Neural cell (in vitro differentiated cells): ENCODE results near the gene PAEP. TPM values are rescaled to one million over a fixed set of nuclear protein-coding genes. Genes with fewer than 3 reads are reported as not detected.

Source experiments
- H2AFZ ChIP-seq: fragments of 200-600, 300-800 bp; sonication (generic), shearing (Covaris generic); 2 replicates; pipeline ENCODE4 v1.6.0; 2014; ENCODE audit warnings: low read depth, mild to moderate bottlenecking, antibody characterized with exemption, low read length, moderate library complexity
- H3F3A ChIP-seq: fragments of 200-600 bp; shearing (Covaris generic); 2 replicates; pipeline ENCODE4 v1.6.1; 2016; ENCODE audit warnings: mild to moderate bottlenecking, moderate library complexity, mixed read lengths, antibody characterized with exemption, low read length; ENCODE audit not compliant: insufficient read depth, poor library complexity, severe bottlenecking
- H3K27ac ChIP-seq: fragments of 200-600, 300-800 bp; sonication (generic), shearing (Covaris generic); 2 replicates; pipeline ENCODE4 v1.5.1; 2014; ENCODE audit warnings: mild to moderate bottlenecking, low read length, moderate library complexity
- H3K27me3 ChIP-seq: fragments of 300-800, 200-600 bp; sonication (generic), shearing (Covaris generic); 2 replicates; pipeline ENCODE4 v1.6.0; 2014; ENCODE audit warnings: mild to moderate bottlenecking, low read depth, low read length, moderate library complexity; ENCODE audit not compliant: insufficient read depth
- H3K36me3 ChIP-seq: fragments of 300-800, 200-600 bp; sonication (generic), shearing (Covaris generic); 2 replicates; pipeline ENCODE4 v1.5.1; 2014; ENCODE audit warnings: mild to moderate bottlenecking, antibody characterized with exemption, low read length, moderate library complexity; ENCODE audit not compliant: insufficient read depth
- H3K4me2 ChIP-seq: fragments of 300-800, 200-600 bp; sonication (generic), shearing (Covaris generic); 2 replicates; pipeline ENCODE4 v1.6.0; 2014; ENCODE audit warnings: mild to moderate bottlenecking, low read length
- H3K4me3 ChIP-seq: fragments of 300-800, 200-600 bp; sonication (generic), shearing (Covaris generic); 2 replicates; pipeline ENCODE4 v1.5.1; 2014; ENCODE audit warnings: mild to moderate bottlenecking, low read length, moderate library complexity
- H3K79me2 ChIP-seq: fragments of 200-600 bp; shearing (Covaris generic); replicated peaks from 2 replicates; pipeline ENCODE4 v1.6.0; 2014; ENCODE audit warnings: mild to moderate bottlenecking, low read length, moderate library complexity; ENCODE audit not compliant: insufficient read depth
- H3K9ac ChIP-seq: fragments of 300-800, 200-600 bp; sonication (generic), shearing (Covaris generic); 2 replicates; pipeline ENCODE4 v1.6.1; 2016; ENCODE audit warnings: mild to moderate bottlenecking, low read length, mixed read lengths
- H3K9me2 ChIP-seq: fragments of 200-600 bp; shearing (Covaris generic); 2 replicates; pipeline ENCODE4 v1.6.1; 2016; ENCODE audit warnings: mild to moderate bottlenecking, low read length, mixed read lengths; ENCODE audit not compliant: insufficient read depth
- H3K9me3 ChIP-seq: fragments of 200-600, 300-800 bp; sonication (generic), shearing (Covaris generic); 2 replicates; pipeline ENCODE4 v1.6.1; 2016; ENCODE audit warnings: mild to moderate bottlenecking, mixed run types, low read length, moderate library complexity, mixed read lengths
- H4K20me1 ChIP-seq: fragments of 200-600 bp; shearing (Covaris generic); 2 replicates; pipeline ENCODE4 v1.6.1; 2016; ENCODE audit warnings: mild to moderate bottlenecking, mixed run types; ENCODE audit not compliant: insufficient read depth
- EP300 ChIP-seq: fragments of 450-650 bp; conservative IDR thresholded peaks from 2 replicates; pipeline ENCODE4 v1.6.1; 2014; ENCODE audit warnings: antibody characterized with exemption, mild to moderate bottlenecking, moderate library complexity; ENCODE audit not compliant: poor library complexity, severe bottlenecking
- EZH2 ChIP-seq: fragments of 200-600, 300-800 bp; shearing (Covaris generic), sonication (generic); IDR thresholded peaks from 2 replicates; pipeline ENCODE4 v1.6.1; 2014; ENCODE audit warnings: antibody characterized with exemption, low read length, borderline replicate concordance, mild to moderate bottlenecking; ENCODE audit not compliant: insufficient read depth, poor library complexity, severe bottlenecking
- MXI1 ChIP-seq: fragments of 450-650 bp; conservative IDR thresholded peaks from 2 replicates; pipeline ENCODE4 v1.6.1; 2014; ENCODE audit warnings: antibody characterized with exemption, mild to moderate bottlenecking; ENCODE audit not compliant: poor library complexity, severe bottlenecking
- POLR2AphosphoS5 ChIP-seq: IDR thresholded peaks from 2 replicates; pipeline ENCODE4 v1.6.1; 2012
- RAD21 ChIP-seq: fragments of 450-650 bp; conservative IDR thresholded peaks from 2 replicates; pipeline ENCODE4 v1.6.1; 2014; ENCODE audit warnings: antibody characterized with exemption, mild to moderate bottlenecking, moderate library complexity
- REST ChIP-seq: IDR thresholded peaks from 2 replicates; pipeline ENCODE4 v1.6.1; 2012; ENCODE audit warnings: borderline replicate concordance
- SMC3 ChIP-seq: fragments of 450-650 bp; conservative IDR thresholded peaks from 2 replicates; pipeline ENCODE4 v1.6.1; 2014; ENCODE audit warnings: antibody characterized with exemption, mild to moderate bottlenecking, moderate library complexity; ENCODE audit not compliant: poor library complexity
- TAF1 ChIP-seq: IDR thresholded peaks from 2 replicates; pipeline ENCODE4 v1.6.1; 2012; ENCODE audit warnings: low read depth
- polyA plus RNA-seq: library from polyadenylated mRNA; depleted of rRNA; stranded (reverse); fragments of >200 nt; gene quantifications from 2 replicates; pipeline ENCODE4 v1.2.3, GENCODE V29; 2014
- TF ChIP-seq, protein P1 (sequence below): fragments of 450-650 bp; IDR thresholded peaks from 2 replicates; pipeline ENCODE4 v1.5.1; 2014; ENCODE audit warnings: antibody characterized with exemption, mild to moderate bottlenecking, moderate library complexity; ENCODE audit not compliant: poor library complexity, severe bottlenecking

PAEP gene
- polyA plus RNA-seq, 1 donor from 2014 or later = not detected

- no peak overlapping the region for H3K9ac ChIP-seq
- H3K79me2 ChIP-seq = no peaks in the 10 kb centered on the region
- H3K27me3 ChIP-seq = no peaks in the 10 kb centered on the region
- no peaks in the 10 kb centered on the region for H3K9me2 ChIP-seq
- H3K9me3 ChIP-seq = no peaks in the 10 kb centered on the region
- no peak overlapping the region for H3K4me3 ChIP-seq
- H4K20me1 ChIP-seq = no peaks in the 10 kb centered on the region
- no peaks in the 10 kb centered on the region for H3F3A ChIP-seq
- no peak overlapping the region for H3K27ac ChIP-seq
- TF ChIP-seq SMC3 (no peak), MXI1 (no peak), TAF1 (no peak), RAD21 (no peak)
- TF ChIP-seq, protein P1, sequence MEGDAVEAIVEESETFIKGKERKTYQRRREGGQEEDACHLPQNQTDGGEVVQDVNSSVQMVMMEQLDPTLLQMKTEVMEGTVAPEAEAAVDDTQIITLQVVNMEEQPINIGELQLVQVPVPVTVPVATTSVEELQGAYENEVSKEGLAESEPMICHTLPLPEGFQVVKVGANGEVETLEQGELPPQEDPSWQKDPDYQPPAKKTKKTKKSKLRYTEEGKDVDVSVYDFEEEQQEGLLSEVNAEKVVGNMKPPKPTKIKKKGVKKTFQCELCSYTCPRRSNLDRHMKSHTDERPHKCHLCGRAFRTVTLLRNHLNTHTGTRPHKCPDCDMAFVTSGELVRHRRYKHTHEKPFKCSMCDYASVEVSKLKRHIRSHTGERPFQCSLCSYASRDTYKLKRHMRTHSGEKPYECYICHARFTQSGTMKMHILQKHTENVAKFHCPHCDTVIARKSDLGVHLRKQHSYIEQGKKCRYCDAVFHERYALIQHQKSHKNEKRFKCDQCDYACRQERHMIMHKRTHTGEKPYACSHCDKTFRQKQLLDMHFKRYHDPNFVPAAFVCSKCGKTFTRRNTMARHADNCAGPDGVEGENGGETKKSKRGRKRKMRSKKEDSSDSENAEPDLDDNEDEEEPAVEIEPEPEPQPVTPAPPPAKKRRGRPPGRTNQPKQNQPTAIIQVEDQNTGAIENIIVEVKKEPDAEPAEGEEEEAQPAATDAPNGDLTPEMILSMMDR = no peak
- no peak overlapping the region for H2AFZ ChIP-seq
- no peak overlapping the region for H3K4me2 ChIP-seq
- no peaks in the 10 kb centered on the region for H3K36me3 ChIP-seq
Observed at GRCh38 chr9:135552698-135553171, 8.8 kb upstream of the PAEP start.

GRCh38 chr9:135554718-135555117, 6.8 kb upstream of the PAEP start:
- no peaks in the 10 kb centered on the region for H3K9me3 ChIP-seq
- no peaks in the 10 kb centered on the region for H3K79me2 ChIP-seq
- no peak overlapping the region for H3K4me3 ChIP-seq
- H3K4me2 ChIP-seq = no peak overlapping the region
- no peak overlapping the region for H2AFZ ChIP-seq
- no peaks in the 10 kb centered on the region for H3K36me3 ChIP-seq
- no peaks in the 10 kb centered on the region for H4K20me1 ChIP-seq
- no peak for TF ChIP-seq EP300
- TF ChIP-seq SMC3 = no peak
- TF ChIP-seq RAD21 = no peak
- no peak for TF ChIP-seq EZH2
- no peak for TF ChIP-seq REST
- no peak for TF ChIP-seq POLR2AphosphoS5
- TF ChIP-seq MXI1 = no peak
- TF ChIP-seq, protein P1 = no peak
- no peak for TF ChIP-seq TAF1
- no peak overlapping the region for H3K27ac ChIP-seq
- H3K9me2 ChIP-seq = no peaks in the 10 kb centered on the region
- no peaks in the 10 kb centered on the region for H3K27me3 ChIP-seq
- H3K9ac ChIP-seq = no peak overlapping the region
- no peaks in the 10 kb centered on the region for H3F3A ChIP-seq
